Ovary (tissue), 3 donors: ENCODE data around the gene WDR20.

Source experiments
- EP300 ChIP-seq: sonication (generic); formaldehyde crosslinking; IDR thresholded peaks from one replicate; pipeline ENCODE4 v1.6.1; 2017; ENCODE audit warnings: antibody characterized with exemption
- POLR2A ChIP-seq: fragments of 450-650 bp; IDR thresholded peaks from one replicate; pipeline ENCODE4 v1.6.1; 2017; ENCODE audit warnings: antibody characterized with exemption, mild to moderate bottlenecking, moderate library complexity
- TF ChIP-seq, protein P1 (sequence below), 3 donors: fragments of 450-650 bp in 2 of 3; fragments of 200-600 bp in 1 of 3; IDR thresholded peaks; one replicate each; pipeline versions ENCODE4 v1.5.1 to v1.8.0; 2016 to 2022; ENCODE audit warnings: antibody characterized with exemption in 3 of 3, mild to moderate bottlenecking in 1 of 3
- donor health status: DM: no; HTN: no; CAD: no.

DNA sequence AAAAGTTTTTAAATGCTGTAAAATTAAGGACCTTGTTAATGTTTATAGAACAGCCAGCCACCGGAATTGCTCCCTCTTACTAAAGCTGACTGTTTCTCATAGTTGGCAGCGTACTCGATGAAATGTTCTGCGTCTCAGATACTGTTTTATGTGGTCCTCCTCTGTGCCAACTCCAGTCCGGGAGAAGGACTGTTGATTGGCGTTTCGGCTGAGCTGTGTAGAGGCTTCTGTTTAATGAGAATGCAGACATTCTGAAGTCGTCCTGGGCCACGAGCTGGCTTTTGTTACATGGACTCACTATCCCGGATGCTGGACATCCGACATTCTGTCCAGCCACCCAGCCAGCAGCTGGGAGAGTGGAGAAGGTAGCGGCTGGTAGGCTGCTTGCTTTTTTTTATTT lies 75.4 kb downstream of the WDR20 start:
- TF ChIP-seq, protein P1, sequence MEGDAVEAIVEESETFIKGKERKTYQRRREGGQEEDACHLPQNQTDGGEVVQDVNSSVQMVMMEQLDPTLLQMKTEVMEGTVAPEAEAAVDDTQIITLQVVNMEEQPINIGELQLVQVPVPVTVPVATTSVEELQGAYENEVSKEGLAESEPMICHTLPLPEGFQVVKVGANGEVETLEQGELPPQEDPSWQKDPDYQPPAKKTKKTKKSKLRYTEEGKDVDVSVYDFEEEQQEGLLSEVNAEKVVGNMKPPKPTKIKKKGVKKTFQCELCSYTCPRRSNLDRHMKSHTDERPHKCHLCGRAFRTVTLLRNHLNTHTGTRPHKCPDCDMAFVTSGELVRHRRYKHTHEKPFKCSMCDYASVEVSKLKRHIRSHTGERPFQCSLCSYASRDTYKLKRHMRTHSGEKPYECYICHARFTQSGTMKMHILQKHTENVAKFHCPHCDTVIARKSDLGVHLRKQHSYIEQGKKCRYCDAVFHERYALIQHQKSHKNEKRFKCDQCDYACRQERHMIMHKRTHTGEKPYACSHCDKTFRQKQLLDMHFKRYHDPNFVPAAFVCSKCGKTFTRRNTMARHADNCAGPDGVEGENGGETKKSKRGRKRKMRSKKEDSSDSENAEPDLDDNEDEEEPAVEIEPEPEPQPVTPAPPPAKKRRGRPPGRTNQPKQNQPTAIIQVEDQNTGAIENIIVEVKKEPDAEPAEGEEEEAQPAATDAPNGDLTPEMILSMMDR (IDR thresholded peaks at IDR 0.05), result no peak
- TF ChIP-seq POLR2A (no peak), EP300 (no peak)
